HG03571 (cell line): ENCODE results near the gene NANOGP8.
A peak's percentile ranks its signal among the peaks of the same experiment; 100 is the strongest.
"Not testable (repeated sequence)": the region's sequence is repeated elsewhere in the genome, so short reads cannot be mapped to it uniquely, and the experiment has no call there.

ENCODE experiments used
- ATAC-seq: cut with Tn5 transposase; IDR thresholded peaks from one replicate; pipeline ENCODE4 v1.9.1; 2021; ENCODE audit not compliant: unreplicated experiment

Gene NANOGP8

GRCh38 chr15:35095941-35096340, 10.8 kb upstream of the NANOGP8 start:
- no peak for ATAC-seq

- ATAC-seq: no peak
These were observed 7.8 kb upstream of the NANOGP8 start for GRCh38 chr15:35092846-35093245.

- ATAC-seq: no peak
These were observed 7.2 kb upstream of the NANOGP8 start for GRCh38 chr15:35092311-35092710.

- no peak for ATAC-seq
These were observed 5.2 kb upstream of the NANOGP8 start for GRCh38 chr15:35090104-35090807.

GRCh38 chr15:35089551-35089950, 4.5 kb upstream of the NANOGP8 start:
- no peak for ATAC-seq

- ATAC-seq: no peak
These were observed 3.2 kb upstream of the NANOGP8 start for GRCh38 chr15:35088329-35088728.

GRCh38 chr15:35087759-35088158, 2.7 kb upstream of the NANOGP8 start:
- no peak for ATAC-seq

GRCh38 chr15:35082371-35083348, 2.4 kb downstream of the NANOGP8 start:
- not testable (repeated sequence) for ATAC-seq

GRCh38 chr15:35081626-35082365, 3.3 kb downstream of the NANOGP8 start:
- not testable (repeated sequence) for ATAC-seq

GRCh38 chr15:35080226-35080625, 4.9 kb downstream of the NANOGP8 start:
- no peak for ATAC-seq

- ATAC-seq: no peak
These were observed 6.7 kb downstream of the NANOGP8 start for GRCh38 chr15:35078221-35078915.

GRCh38 chr15:35071106-35071505, 14.0 kb downstream of the NANOGP8 start:
- ATAC-seq: no peak

- ATAC-seq: no peak
These were observed 16.1 kb downstream of the NANOGP8 start for GRCh38 chr15:35068846-35069475.

- ATAC-seq: no peak
These were observed 17.4 kb downstream of the NANOGP8 start for GRCh38 chr15:35067496-35068347.

GRCh38 chr15:35066094-35066493, 19.0 kb downstream of the NANOGP8 start:
- no peak for ATAC-seq

- ATAC-seq: no peak
These were observed 20.4 kb downstream of the NANOGP8 start for GRCh38 chr15:35064576-35065190.

- peak; percentile 3 for ATAC-seq
These were observed 22.4 kb downstream of the NANOGP8 start for GRCh38 chr15:35062738-35063099.

GRCh38 chr15:35061825-35062737, 23.0 kb downstream of the NANOGP8 start:
- ATAC-seq: peak; percentile 57
